HTR-8/SVneo (cell line): ENCODE results near the gene QSER1.

Experiments used
- DNase-seq: peaks from one replicate; pipeline ENCODE4 v3.0.0; 2011; ENCODE audit warnings: low spot score, mixed read lengths; ENCODE audit not compliant: insufficient read length
- FAIRE-seq: peaks from 2 replicates; lab custom pipeline; 2011; peaks lifted over from hg19 to GRCh38; lab: Jason Lieb, UNC

Gene QSER1

DNA sequence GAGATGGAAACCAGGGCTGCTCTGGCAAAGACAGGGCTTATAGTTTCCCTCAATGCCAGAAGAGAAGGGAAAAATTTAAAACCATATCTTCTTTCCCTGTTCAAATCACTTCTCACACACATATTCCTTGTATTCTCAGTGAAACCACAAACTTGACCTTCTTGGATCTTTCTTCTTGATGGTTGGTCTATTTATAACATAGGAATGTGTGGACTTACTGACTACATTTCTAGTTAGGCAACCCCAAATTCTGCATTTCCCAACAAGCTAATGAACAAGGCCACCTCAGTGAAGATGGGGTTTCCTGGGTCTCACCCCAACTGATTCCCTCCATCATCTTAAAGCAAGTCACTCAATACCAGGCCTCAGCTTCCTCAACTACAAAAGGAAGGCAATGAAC lies 3.8 kb upstream of the QSER1 start:
- FAIRE-seq (no peak), DNase-seq (no peak)

DNA sequence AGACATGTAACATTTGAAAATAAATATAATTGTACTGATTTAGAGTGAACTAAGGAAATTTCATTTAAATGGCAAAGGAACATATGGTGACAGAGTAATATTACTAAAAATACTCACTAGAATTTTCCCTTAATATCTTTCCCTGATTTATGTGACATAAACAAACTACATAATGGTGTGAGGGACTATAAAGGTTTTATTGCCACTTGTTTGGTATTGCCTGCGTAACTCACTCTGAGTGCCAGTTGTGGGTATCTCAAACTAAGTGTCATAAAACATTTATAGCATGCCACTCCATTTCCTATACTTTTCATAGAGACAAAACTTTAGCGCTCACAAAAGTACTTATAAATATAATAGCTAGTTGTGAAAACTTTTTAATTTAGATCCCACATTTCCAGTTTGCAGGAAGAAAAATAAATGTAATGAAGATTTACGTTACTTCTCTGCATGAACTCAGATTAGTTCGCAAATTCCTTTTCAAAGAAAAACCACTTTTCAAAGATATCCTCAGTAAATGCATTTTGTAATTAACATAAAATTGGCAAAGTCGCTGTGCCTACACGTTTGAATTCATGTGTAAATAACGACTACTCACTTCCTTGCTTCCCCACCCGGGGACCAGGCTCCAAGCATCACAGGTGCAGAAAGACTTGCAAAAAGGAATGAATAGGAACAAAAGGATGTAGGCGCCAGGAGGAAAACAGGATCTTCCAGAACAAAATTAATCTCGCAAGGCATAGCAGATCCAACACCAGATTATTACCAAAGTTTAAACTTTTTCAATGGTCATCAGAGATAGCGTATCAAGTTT lies 1.6 kb upstream of the QSER1 start:
- DNase-seq = no peak
- FAIRE-seq = no peak

DNA sequence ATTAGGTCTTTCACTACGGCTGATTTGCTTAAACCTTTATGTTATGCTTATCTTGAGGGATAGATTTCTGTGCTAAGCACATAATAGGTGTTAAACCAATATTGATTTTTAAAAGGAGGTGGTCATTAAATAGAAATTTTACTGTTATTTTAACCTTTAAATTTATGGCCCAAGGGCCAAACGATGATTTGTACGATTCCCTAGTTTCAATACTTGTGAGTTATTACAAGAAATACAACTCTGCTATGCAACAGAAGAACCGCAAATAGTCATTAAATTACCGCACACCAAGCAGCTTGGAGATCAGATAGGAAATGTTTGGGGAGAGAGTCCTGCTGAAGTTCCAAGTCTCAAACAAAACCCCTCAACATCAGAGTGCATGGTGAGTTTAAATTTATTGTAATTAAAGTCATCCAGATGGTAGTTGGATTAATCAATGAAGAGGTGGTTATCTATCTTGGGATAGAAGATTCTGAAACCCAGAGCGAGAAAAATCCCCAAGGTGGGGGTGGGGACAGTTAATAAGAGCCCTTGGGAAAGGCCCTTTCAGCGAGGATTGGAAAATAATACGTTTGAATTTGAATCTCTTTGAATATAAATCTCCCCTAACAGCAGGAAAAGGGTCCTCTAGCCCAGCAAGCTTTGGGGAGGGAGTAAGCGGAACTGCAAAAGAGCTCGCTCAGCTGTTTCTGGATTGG lies 805 bp upstream of the QSER1 start:
- FAIRE-seq = no peak
- no peak for DNase-seq

DNA sequence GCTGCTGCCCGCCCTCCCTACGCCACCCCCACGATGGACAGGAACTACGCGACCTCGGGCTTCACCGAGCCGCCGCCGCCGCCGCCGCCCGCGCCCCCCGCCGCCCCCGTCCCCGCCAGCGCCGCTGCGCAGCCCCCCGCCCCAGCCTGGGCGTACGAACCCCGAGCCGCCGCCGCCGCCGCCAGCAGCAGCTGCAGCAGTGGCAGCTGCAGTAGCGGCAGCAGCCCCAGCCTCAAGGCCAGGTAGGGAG lies 407 bp downstream of the QSER1 start:
- FAIRE-seq (no peak), DNase-seq (no peak)

DNA sequence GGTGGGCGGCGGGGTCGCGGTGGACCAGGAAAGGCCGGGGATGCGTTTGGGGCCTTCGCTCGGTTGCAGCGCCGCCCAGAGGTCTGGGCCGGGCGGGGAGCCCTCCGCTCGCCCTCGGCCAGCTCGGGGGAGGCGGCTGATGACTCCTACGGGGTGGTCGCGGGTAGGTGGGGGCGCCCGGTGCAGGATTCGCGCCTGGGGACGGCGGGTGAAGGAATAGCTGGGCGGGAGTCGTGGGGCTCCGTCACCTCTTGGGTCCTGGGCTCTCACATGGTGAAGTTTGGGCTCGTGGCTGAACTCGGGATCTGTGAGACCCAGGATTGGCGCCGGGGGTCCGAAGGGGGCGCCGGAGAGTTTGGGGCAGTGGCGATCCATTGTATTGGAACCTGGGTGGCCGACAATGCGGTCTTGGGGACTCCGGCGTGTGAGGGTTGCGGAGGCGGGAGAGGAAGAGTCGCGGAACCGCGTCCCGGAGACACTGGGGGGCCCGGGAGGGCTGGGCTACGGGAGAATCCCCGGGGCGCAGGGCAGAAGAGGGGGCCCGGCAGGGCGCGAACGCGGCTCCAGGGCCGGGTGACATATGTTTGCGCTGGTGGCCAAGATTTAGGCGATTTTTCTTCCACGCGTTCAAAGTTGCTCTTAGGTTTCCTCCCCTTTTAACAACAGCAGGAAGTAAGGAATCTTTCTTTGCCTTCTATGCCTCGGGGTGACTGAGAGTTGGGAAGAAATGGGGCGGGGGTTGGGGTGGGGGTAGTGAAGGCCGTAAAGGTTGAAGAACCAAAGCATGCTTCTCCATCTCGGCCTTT lies 935 bp downstream of the QSER1 start:
- FAIRE-seq = no peak
- peak; percentile 41 for DNase-seq

DNA sequence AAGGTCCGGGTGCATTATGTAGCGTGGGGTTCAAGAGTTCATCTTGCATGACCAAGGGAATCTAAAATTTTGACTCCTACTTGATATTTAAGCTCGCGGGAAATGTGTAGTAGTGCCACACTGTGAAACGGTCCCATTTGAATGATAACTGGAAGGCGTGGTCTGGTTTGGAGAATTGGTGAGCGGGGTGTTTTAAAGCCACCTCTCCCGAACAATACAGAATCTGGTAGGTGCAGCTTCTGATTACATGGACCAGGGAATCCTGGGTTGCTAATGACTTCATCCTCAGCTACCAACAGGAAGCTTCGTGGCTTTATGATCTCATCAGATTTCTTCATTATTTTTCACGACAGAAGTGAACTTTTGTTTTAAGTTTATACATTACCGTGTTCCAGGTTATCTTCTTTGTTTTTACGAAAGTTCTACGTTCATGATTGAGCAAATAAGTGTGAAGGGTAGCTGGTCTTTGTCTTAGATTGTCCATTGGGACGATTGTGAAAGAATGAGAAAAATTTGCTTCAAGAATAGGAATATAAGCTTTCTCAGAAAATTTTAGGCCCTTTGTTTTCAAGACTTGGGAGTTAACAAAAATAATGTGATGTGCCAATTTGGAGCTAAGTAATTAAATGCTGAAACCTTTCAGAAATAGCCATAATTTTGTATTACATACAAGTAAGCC lies 1.7 kb downstream of the QSER1 start:
- FAIRE-seq = no peak
- peak; percentile 87 for DNase-seq

DNA sequence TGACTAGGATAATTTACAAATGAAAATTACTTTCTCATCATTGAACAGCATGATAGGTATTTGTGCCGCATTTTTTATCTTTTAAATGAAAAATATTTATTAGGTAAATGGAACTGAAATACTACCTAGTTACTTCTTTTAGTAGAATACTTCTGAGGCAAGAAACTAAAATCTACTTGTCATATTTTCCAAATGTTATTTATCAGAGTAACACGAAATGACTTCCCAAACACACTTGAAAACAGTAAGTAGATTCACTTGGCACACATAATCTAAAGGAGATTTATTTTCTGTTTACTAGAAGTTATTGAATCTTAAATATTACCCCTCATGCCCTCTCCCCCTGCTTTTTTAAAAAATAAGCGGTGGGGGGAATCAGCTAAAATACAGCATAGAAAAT lies 2.3 kb downstream of the QSER1 start:
- FAIRE-seq = no peak
- DNase-seq = no peak

DNA sequence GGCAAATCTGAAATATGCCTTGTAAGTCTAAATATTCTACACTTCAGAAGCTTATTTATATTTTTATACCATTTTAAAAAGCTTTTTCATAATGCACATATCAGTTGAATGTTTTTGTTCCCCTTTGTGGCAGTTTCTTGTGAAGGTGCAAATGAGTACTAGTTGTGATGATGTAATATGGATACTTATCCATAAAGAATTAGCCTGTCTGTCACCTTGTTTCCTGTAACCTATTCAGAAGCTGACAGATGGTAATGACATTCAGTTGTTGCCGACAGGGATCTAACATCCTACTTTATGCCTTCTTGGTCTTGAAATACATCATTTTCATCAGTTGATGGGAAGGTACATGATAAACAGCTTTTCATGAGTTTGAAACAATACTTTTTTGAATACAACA lies 2.9 kb downstream of the QSER1 start:
- no peak for FAIRE-seq
- no peak for DNase-seq

DNA sequence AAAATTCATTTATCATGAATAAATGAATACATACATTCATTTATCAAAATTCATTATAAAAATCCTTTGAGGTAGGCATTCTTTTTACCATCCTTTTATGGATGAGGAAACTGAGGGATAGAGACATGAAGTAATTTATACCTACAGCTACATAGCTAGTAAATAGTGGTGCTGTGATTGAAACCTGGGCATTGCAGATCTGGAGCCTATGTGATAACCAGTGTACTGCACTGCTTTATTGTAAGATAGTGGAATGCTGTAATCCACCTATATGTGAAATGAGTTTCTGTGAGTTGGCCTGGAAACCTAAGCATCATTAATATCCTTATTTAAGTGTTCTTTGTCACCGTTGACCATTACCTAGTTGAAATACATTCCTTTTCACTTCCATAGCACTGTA lies 4.5 kb downstream of the QSER1 start:
- FAIRE-seq = no peak
- DNase-seq = no peak

DNA sequence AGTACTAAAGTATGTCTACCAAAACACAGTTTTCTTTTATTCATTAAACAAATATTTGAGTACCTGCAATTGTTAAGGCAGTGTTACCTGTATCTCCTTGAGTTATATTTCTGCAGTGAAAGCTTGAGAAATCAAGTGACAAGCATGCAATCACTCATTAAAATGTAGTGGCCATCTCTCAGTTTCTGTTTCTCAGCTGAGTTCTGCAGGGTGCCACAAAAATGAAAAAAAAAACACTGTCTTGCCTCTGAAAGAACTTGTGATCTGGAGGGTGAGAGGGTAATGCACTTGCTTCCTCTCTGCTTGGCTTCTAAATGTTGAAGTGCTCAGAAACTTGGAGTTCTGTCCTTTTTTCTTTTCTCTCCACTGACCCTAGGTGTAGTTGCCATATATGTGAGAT lies 6.8 kb downstream of the QSER1 start:
- FAIRE-seq (no peak), DNase-seq (no peak)

DNA sequence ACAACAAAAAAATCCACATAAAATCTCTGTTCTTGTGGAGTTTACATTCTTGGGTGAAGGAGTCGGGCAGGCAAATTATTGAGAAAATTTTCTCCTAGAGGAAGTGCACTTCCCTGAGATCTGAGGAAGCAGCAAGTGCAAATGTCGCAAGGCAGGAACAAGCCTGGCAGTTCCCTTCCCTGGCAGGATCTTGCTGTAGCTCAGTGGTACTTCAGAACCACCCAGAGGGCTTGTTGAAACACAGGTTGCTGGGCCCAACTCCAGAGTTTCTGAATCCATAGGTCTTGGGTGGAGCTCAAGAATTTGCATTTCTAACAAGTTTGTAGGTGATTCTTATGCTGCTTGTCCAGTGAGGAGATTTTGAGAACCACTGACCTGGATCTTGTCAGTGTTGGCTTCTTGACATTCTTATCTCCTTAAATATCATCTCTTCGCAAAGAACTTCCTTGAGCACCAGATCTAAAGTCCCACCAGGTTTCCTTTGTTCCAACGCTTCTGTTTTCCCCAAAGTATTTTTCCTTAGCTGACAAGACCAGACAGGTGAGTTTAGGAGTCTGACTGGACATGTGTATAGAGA lies 9.6 kb downstream of the QSER1 start:
- no peak for FAIRE-seq
- no peak for DNase-seq

DNA sequence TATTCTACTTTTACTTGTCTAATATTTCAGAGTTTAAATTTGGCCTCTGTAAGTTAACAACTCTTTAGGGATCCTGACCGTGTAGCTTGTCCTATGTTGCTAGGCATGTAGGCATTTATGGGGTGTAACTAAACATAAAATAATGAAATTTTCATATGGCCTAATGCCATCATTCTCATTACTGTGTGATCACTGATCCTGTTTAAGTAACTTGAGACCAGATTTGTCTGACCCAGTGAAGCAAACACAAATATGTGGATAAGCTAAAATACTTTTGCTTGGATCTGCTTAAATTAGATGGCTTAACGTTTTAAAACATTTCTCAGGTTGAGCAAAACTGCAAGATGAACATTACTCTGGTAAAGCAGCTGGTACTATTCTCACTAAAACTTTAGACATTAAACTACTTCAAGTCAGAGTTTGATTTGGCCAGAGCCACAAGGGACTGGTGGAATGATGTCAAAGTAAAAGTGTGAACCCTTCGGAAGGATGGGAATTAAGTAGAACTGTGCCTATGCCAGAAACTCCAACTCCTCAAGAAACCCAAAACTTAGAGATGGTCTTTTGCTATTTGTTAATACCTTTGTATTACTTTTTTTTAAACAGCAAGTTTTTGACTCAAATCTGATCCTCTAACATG lies 12.5 kb downstream of the QSER1 start:
- no peak for DNase-seq
- FAIRE-seq = no peak

DNA sequence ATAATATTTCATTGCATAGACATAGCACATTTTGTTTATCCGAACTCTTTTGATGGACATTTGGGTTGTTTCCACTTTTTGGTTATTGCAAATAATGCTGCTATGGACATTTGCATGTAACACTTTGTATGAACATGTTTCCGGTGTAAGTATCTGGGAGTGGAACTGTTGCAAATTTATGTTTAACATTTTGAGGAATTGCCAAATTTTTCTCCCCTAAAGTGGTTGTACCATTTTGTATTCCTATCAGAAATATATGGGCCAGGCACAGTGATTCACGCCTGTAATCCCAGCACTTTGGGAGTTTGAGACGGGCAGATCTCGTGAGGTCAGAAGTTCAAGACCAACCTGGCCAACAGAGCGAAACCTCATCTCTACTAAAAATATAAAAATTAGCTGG lies 16.0 kb downstream of the QSER1 start:
- DNase-seq (no peak), FAIRE-seq (no peak)

DNA sequence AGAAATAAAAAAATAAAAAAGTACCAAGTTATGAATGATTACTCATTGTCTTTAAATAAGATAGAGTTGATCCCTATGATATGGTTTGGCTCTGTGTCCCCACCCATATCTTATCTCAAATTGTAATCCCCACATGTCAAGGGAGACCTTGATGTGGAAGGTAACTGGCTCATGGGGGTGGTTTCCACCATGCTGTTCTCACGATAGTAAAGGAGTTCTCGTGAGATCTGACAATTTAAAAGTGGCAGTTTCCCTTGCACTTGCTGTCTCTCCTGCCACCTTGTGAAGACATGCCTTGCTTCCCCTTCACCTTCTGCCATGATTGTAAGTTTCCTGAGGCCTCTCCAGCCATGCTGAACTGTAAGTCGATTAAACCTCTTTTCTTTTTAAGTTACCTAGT lies 18.8 kb downstream of the QSER1 start:
- DNase-seq = no peak
- no peak for FAIRE-seq

DNA sequence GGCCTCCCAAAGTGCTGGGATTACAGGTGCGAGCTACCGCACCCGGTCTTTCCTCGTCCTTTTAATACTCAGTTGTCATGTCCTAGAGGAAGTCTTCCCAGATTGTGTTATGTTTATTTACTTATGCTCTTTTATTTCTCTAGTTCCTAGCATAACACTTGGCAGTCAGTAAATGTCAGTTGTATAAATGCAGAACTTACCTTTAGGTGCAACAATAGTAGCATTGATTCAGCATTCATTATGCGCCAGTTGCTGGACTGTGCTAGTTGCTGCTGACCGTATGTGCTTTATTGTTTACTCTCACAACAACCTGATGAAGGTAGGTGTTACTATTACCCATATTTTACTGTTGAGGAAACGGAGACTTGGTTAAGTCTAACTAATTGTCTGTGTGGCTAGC lies 20.8 kb downstream of the QSER1 start:
- peak; percentile 26 for FAIRE-seq

DNA sequence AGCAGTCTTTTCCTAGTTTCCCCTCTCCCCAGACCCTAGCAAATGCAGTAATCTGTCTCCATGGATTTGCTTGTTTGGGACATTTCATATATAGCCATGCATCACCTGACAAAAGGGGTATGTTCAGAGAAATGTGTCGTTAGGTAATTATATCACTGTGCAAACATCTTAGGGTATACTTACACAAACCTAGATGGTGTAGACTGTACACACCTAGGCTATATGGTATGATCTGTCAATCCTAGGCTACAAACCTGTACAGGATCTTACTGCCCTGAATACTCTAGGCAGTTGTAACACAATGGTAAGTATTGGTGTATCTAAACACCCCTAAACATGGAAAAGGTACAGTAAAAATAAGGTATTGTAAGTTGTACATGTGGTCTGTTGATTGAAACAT lies 23.8 kb downstream of the QSER1 start:
- FAIRE-seq (peak; percentile 26), DNase-seq (no peak)

More for the DNA sequence above, 20.8 kb downstream of the QSER1 start:
- DNase-seq = no peak

DNA sequence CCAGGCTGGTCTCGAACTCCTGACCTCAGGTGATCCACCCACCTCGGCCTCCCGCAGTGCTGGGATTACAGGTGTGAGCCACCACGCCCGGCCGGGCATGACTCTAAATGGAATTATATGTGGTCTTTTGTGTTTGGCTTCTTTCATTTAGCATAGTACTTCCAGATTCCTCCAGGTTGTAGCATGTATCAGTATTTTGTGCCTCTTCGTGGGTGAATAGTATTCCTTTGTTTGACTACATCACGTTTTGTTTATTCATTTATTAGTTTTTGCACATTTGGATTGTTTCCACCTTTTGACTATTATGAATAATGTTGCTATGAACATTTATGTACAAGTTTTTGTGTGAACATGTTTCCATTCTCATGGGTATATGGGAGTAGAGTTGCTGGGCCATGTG lies 24.4 kb downstream of the QSER1 start:
- FAIRE-seq (no peak), DNase-seq (no peak)

DNA sequence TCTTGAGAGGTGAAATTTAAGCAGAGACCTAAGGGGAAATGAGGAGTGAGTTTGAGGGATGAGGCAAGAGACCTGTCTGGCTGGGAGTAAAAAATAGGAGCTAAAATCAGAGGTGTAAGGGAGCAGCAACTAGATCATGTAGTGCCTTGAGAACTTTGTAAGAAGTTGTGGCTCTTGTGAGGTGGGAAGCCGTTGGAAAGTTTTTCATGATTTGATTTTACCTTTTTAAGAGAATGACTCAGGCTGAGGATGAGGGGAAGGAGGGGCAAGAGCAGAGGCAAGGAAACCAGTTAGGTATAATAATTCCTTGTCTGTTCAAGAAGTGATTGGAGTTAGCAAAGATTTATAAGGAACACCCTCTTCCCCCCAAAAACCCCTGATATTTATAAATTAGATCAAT lies 25.8 kb downstream of the QSER1 start:
- no peak for FAIRE-seq
- DNase-seq = no peak

DNA sequence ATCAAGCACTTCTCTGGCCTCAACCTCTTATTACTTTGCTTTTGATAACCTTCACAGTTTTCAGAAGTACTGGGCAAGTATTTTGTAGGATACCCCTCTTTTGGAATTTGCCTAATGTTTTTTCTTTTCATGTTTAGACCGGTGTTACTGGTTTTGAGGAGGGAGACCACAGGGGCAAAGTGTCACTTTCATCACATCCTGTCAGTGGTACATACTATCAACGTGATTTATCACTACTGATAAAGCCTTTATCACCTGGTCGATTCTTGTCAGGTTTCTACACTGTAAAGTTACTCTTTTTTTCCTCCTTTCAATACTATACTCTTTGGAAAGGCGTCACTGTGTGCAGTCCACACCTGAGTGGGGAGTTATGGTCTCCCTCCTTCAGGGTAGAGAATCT lies 26.7 kb downstream of the QSER1 start:
- DNase-seq = no peak
- FAIRE-seq = no peak

DNA sequence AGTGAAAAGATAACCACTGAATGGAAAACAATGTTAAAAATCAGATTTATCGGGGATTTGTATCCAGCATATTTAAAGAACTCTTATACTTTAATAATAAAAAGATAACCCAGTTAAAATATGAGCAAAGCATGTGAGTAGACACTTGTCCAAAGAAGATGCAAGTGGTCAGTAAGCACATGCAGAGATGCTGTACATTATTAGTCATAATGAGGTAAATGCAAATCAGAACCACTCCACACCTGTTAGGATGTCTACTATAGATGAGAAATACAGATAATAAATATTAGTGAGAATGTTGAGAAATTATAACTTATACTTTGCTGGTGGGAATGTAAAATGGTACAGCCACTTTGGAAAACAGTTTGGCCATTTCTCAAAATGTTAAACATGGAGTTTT lies 28.0 kb downstream of the QSER1 start:
- DNase-seq = no peak
- no peak for FAIRE-seq
